Measurements from ENCODE around the gene RIGI.

The RIGI gene

GRCh38 chr9:32526041-32526706, at the start of gene RIGI:
Gene RIGI, minus strand, starts transcription at chr9:32526196. Its CDS starts 30 bp downstream, at chr9:32526166.
- TF ChIP-seq CTCF (IDR thresholded peaks at IDR 0.05; ENCODE audit: low read depth, low read length, missing control alignments) = peak; percentile 21
- peak within 1 kb of the TSS; percentile 70 for H3K4me3 ChIP-seq (ENCODE audit: low read depth, low read length)
- peak; percentile 31 for DNase-seq (ENCODE audit: low read depth)

- DNase-seq (ENCODE audit: low read depth) = no peak
- no peak overlapping the region for H3K4me3 ChIP-seq (ENCODE audit: low read depth, low read length)
- TF ChIP-seq CTCF (IDR thresholded peaks at IDR 0.05; ENCODE audit: low read depth, low read length, missing control alignments) = no peak
These were observed 48.9 kb upstream of the RIGI start for GRCh38 chr9:32574858-32575257.

- H3K4me3 ChIP-seq (ENCODE audit: low read depth, low read length) = no peak overlapping the region
- DNase-seq (ENCODE audit: low read depth) = no peak
- TF ChIP-seq CTCF (IDR thresholded peaks at IDR 0.05; ENCODE audit: low read depth, low read length, missing control alignments) = no peak
These were observed 47.8 kb upstream of the RIGI start for GRCh38 chr9:32573821-32574220.

GRCh38 chr9:32572900-32573523, 47.0 kb upstream of the RIGI start, which contains the start of gene NDUFB6:
Gene NDUFB6, minus strand, starts transcription at chr9:32573159. Its CDS starts 99 bp downstream, at chr9:32573060.
- peak; percentile 92 for DNase-seq (ENCODE audit: low read depth)
- H3K4me3 ChIP-seq (ENCODE audit: low read depth, low read length) = peak within 1 kb of the TSS; percentile 54
- TF ChIP-seq CTCF (IDR thresholded peaks at IDR 0.05; ENCODE audit: low read depth, low read length, missing control alignments) = no peak

- peak overlapping the region; percentile 54 for H3K4me3 ChIP-seq (ENCODE audit: low read depth, low read length)
- peak; percentile 66 for DNase-seq (ENCODE audit: low read depth)
- TF ChIP-seq CTCF (IDR thresholded peaks at IDR 0.05; ENCODE audit: low read depth, low read length, missing control alignments) = peak; percentile 76
These were observed 46.2 kb upstream of the RIGI start for GRCh38 chr9:32571969-32572899.

- H3K4me3 ChIP-seq (ENCODE audit: low read depth, low read length) = no peak overlapping the region
- DNase-seq (ENCODE audit: low read depth) = no peak
- no peak for TF ChIP-seq CTCF (IDR thresholded peaks at IDR 0.05; ENCODE audit: low read depth, low read length, missing control alignments)
These were observed 44.3 kb upstream of the RIGI start for GRCh38 chr9:32570262-32570661.

Measured in GM12864 (cell line).